ENCODE results near the gene VCAM1. TPM values are rescaled to one million over a fixed set of nuclear protein-coding genes. Genes with fewer than 3 reads are reported as not detected.

Gene VCAM1
- polyA plus RNA-seq (2012; ENCODE audit: low read depth, missing spikeins) = 1.7 TPM

DNA sequence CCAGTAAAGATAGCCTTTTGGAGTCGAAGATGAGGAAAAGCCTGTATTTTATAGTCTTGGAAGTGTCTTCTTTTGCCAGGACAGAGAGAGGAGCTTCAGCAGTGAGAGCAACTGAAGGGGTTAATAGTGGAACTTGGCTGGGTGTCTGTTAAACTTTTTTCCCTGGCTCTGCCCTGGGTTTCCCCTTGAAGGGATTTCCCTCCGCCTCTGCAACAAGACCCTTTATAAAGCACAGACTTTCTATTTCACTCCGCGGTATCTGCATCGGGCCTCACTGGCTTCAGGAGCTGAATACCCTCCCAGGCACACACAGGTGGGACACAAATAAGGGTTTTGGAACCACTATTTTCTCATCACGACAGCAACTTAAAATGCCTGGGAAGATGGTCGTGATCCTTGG is at the start of gene VCAM1:
VCAM1 (plus strand) TSS at position 253 of the 400 bp plus-strand sequence; CDS start at position 372, 119 bp downstream.
- DNase-seq (ENCODE audit: insufficient read length, low spot score) = no peak
- TF ChIP-seq POLR2A (IDR thresholded peaks at IDR 0.05; ENCODE audit: low read depth, low read length) (no peak), TAF1 (IDR thresholded peaks at IDR 0.05; ENCODE audit: low read depth, low read length) (no peak), POU2F2 (IDR thresholded peaks at IDR 0.05; ENCODE audit: low read depth, low read length) (no peak)
- no peak for FAIRE-seq

GRCh38 chr1:100670083-100670482 is 49.5 kb upstream of the VCAM1 start:
- no peak for DNase-seq (ENCODE audit: insufficient read length, low spot score)
- TF ChIP-seq POLR2A (IDR thresholded peaks at IDR 0.05; ENCODE audit: low read depth, low read length) = no peak
- no peak for TF ChIP-seq POLR2AphosphoS5 (IDR thresholded peaks at IDR 0.05; ENCODE audit: low read depth, low read length)
- TF ChIP-seq TAF1 (IDR thresholded peaks at IDR 0.05; ENCODE audit: low read depth, low read length) = no peak
- no peak for TF ChIP-seq PAX5 (IDR thresholded peaks at IDR 0.05; ENCODE audit: insufficient read depth, low read length, severe bottlenecking)
- TF ChIP-seq SPI1 (IDR thresholded peaks at IDR 0.05; ENCODE audit: low read depth, low read length) = no peak
- no peak for TF ChIP-seq POU2F2 (IDR thresholded peaks at IDR 0.05; ENCODE audit: low read depth, low read length)
- FAIRE-seq = no peak

DNA sequence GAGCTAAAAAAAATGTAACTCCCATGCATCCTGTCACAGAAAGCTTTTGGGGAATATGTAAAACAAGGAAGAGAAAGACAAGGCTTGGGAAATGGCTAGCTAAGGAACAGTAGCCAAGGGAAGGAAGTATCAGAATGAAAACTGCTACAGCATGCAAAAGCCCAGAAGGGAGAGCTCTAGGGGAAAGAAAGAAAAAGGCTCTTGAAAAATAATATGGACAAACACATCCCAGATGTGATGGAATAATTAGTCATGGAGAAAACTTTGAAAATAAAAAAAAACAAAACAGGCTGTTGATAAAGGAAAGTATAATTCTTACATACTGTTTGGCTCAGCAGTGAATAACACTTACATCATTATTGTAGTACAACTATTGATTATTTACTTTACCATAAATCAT is 47.9 kb upstream of the VCAM1 start:
- TF ChIP-seq SPI1 (IDR thresholded peaks at IDR 0.05; ENCODE audit: low read depth, low read length) = no peak
- no peak for TF ChIP-seq POLR2AphosphoS5 (IDR thresholded peaks at IDR 0.05; ENCODE audit: low read depth, low read length)
- TF ChIP-seq TAF1 (IDR thresholded peaks at IDR 0.05; ENCODE audit: low read depth, low read length) = no peak
- TF ChIP-seq PAX5 (IDR thresholded peaks at IDR 0.05; ENCODE audit: insufficient read depth, low read length, severe bottlenecking) = no peak
- TF ChIP-seq POU2F2 (IDR thresholded peaks at IDR 0.05; ENCODE audit: low read depth, low read length) = no peak
- TF ChIP-seq POLR2A (IDR thresholded peaks at IDR 0.05; ENCODE audit: low read depth, low read length) = no peak
- no peak for FAIRE-seq
- no peak for DNase-seq (ENCODE audit: insufficient read length, low spot score)

GRCh38 chr1:100683448-100684349 is 35.8 kb upstream of the VCAM1 start:
- TF ChIP-seq SPI1 (IDR thresholded peaks at IDR 0.05; ENCODE audit: low read depth, low read length) = no peak
- no peak for TF ChIP-seq TAF1 (IDR thresholded peaks at IDR 0.05; ENCODE audit: low read depth, low read length)
- no peak for TF ChIP-seq PAX5 (IDR thresholded peaks at IDR 0.05; ENCODE audit: insufficient read depth, low read length, severe bottlenecking)
- TF ChIP-seq POLR2A (IDR thresholded peaks at IDR 0.05; ENCODE audit: low read depth, low read length) = no peak
- no peak for TF ChIP-seq POU2F2 (IDR thresholded peaks at IDR 0.05; ENCODE audit: low read depth, low read length)
- TF ChIP-seq POLR2AphosphoS5 (IDR thresholded peaks at IDR 0.05; ENCODE audit: low read depth, low read length) = no peak
- no peak for FAIRE-seq

GRCh38 chr1:100699744-100700143 is 19.8 kb upstream of the VCAM1 start:
- TF ChIP-seq TAF1 (IDR thresholded peaks at IDR 0.05; ENCODE audit: low read depth, low read length) (no peak), POLR2AphosphoS5 (IDR thresholded peaks at IDR 0.05; ENCODE audit: low read depth, low read length) (no peak), SPI1 (IDR thresholded peaks at IDR 0.05; ENCODE audit: low read depth, low read length) (no peak), POLR2A (IDR thresholded peaks at IDR 0.05; ENCODE audit: low read depth, low read length) (no peak), POU2F2 (IDR thresholded peaks at IDR 0.05; ENCODE audit: low read depth, low read length) (no peak), PAX5 (IDR thresholded peaks at IDR 0.05; ENCODE audit: insufficient read depth, low read length, severe bottlenecking) (no peak)
- FAIRE-seq (no peak), DNase-seq (ENCODE audit: insufficient read length, low spot score) (no peak)

More at GRCh38 chr1:100683448-100684349, 35.8 kb upstream of the VCAM1 start:
- no peak for DNase-seq (ENCODE audit: insufficient read length, low spot score)

DNA sequence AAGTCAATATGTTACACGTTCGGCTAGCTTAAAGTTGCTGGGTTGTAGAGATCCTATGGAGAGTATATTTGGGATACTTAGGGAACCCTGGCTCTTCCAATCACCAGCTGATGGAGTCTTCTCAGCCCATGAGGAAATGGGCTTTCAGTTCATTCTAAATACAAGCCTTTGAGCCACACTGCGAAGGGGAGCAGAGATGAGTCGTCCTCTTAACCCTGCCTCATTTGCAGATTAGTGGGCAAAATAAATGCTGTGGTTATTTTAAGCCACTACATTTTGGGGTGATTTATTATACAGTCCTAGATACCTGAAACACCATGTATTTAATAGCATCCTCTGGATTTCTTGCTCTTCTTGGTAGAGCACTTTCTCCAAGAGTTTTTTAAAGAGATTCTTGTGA is 19.0 kb upstream of the VCAM1 start:
- FAIRE-seq = no peak
- TF ChIP-seq POU2F2 (IDR thresholded peaks at IDR 0.05; ENCODE audit: low read depth, low read length) (no peak), PAX5 (IDR thresholded peaks at IDR 0.05; ENCODE audit: insufficient read depth, low read length, severe bottlenecking) (no peak), POLR2A (IDR thresholded peaks at IDR 0.05; ENCODE audit: low read depth, low read length) (no peak), SPI1 (IDR thresholded peaks at IDR 0.05; ENCODE audit: low read depth, low read length) (no peak), TAF1 (IDR thresholded peaks at IDR 0.05; ENCODE audit: low read depth, low read length) (no peak), POLR2AphosphoS5 (IDR thresholded peaks at IDR 0.05; ENCODE audit: low read depth, low read length) (no peak)
- DNase-seq (ENCODE audit: insufficient read length, low spot score) = no peak

DNA sequence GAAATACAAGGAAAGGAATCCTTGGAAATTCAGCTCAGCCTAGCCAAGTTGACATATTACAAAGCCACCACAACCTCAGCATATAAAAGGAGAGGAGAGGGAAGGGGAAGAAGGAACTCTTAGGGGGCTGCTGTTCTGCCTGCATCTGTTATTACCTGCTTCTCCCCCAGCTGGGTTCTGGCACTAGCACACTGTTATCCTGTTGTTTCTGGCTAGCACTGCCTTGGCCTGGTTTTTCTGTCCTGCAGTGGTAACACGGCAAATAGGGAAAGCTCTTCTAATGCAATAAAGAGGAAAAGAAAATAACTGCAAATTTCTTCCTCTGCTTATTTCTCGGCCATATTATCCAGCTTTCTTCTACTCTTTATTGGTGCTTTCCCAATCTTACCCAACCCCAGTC is 16.5 kb upstream of the VCAM1 start:
- no peak for FAIRE-seq
- no peak for DNase-seq (ENCODE audit: insufficient read length, low spot score)
- TF ChIP-seq POLR2AphosphoS5 (IDR thresholded peaks at IDR 0.05; ENCODE audit: low read depth, low read length) (no peak), TAF1 (IDR thresholded peaks at IDR 0.05; ENCODE audit: low read depth, low read length) (no peak), SPI1 (IDR thresholded peaks at IDR 0.05; ENCODE audit: low read depth, low read length) (no peak), POLR2A (IDR thresholded peaks at IDR 0.05; ENCODE audit: low read depth, low read length) (no peak), POU2F2 (IDR thresholded peaks at IDR 0.05; ENCODE audit: low read depth, low read length) (no peak), PAX5 (IDR thresholded peaks at IDR 0.05; ENCODE audit: insufficient read depth, low read length, severe bottlenecking) (no peak)

- TF ChIP-seq SPI1 (IDR thresholded peaks at IDR 0.05; ENCODE audit: low read depth, low read length) (no peak), TAF1 (IDR thresholded peaks at IDR 0.05; ENCODE audit: low read depth, low read length) (no peak), PAX5 (IDR thresholded peaks at IDR 0.05; ENCODE audit: insufficient read depth, low read length, severe bottlenecking) (no peak), POLR2AphosphoS5 (IDR thresholded peaks at IDR 0.05; ENCODE audit: low read depth, low read length) (no peak), POLR2A (IDR thresholded peaks at IDR 0.05; ENCODE audit: low read depth, low read length) (no peak)
- DNase-seq (ENCODE audit: insufficient read length, low spot score) (no peak), FAIRE-seq (no peak)
Measured at GRCh38 chr1:100703716-100704115, 15.8 kb upstream of the VCAM1 start.

DNA sequence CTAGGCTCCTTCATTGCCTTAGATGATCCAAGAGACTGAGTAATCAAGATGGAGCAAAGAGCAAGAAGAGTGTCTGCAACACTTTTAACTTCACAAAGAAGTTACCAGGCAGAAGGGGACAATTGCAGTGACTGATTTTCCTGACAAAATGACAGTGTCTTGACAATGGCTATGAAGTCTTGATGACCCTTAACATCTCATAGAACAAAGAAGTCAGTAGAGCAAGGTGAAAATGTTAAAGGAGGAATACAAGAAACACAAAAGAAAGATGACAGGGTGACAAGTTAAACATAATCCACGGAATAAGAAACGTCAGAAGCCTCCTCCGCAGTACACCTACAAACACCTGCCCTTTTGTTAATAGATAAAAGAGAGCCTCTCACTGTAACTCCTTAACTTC is 15.1 kb upstream of the VCAM1 start:
- TF ChIP-seq SPI1 (IDR thresholded peaks at IDR 0.05; ENCODE audit: low read depth, low read length) (no peak), TAF1 (IDR thresholded peaks at IDR 0.05; ENCODE audit: low read depth, low read length) (no peak)
- DNase-seq (ENCODE audit: insufficient read length, low spot score) (no peak), FAIRE-seq (no peak)

- FAIRE-seq (no peak), DNase-seq (ENCODE audit: insufficient read length, low spot score) (no peak)
- TF ChIP-seq POLR2A (IDR thresholded peaks at IDR 0.05; ENCODE audit: low read depth, low read length) = no peak
- TF ChIP-seq TAF1 (IDR thresholded peaks at IDR 0.05; ENCODE audit: low read depth, low read length) = no peak
- TF ChIP-seq SPI1 (IDR thresholded peaks at IDR 0.05; ENCODE audit: low read depth, low read length) = no peak
- no peak for TF ChIP-seq POU2F2 (IDR thresholded peaks at IDR 0.05; ENCODE audit: low read depth, low read length)
- no peak for TF ChIP-seq PAX5 (IDR thresholded peaks at IDR 0.05; ENCODE audit: insufficient read depth, low read length, severe bottlenecking)
- TF ChIP-seq POLR2AphosphoS5 (IDR thresholded peaks at IDR 0.05; ENCODE audit: low read depth, low read length) = no peak
Measured at GRCh38 chr1:100706296-100706695, 13.2 kb upstream of the VCAM1 start.

Data from GM12891 (cell line).